Stimulated activated naive CD4-positive, alpha-beta T cell treated with Interleukin-2 at 50 U/mL for 16 hours (primary cell): ENCODE measurements around the gene MARCKSL1.
"Not testable (repeated sequence)": the region's sequence is repeated elsewhere in the genome, so short reads cannot be mapped to it uniquely, and the experiment has no call there.

Source experiments
- DNase-seq: peaks from one replicate; lab custom pipeline; 2025; lab: John Stamatoyannopoulos, UW

Gene MARCKSL1

GRCh38 chr1:32333251-32333963, 2.6 kb downstream of the MARCKSL1 start:
- no peak for DNase-seq

- DNase-seq: no peak
These were observed 3.5 kb downstream of the MARCKSL1 start for GRCh38 chr1:32332290-32333079.

- DNase-seq: no peak
These were observed 4.5 kb downstream of the MARCKSL1 start for GRCh38 chr1:32331549-32331948.

- DNase-seq: no peak
These were observed 5.4 kb downstream of the MARCKSL1 start for GRCh38 chr1:32330558-32331151.

GRCh38 chr1:32329931-32330466, 6.0 kb downstream of the MARCKSL1 start:
- no peak for DNase-seq

- no peak for DNase-seq
These were observed 8.8 kb downstream of the MARCKSL1 start for GRCh38 chr1:32327204-32327603.

- DNase-seq: no peak
These were observed 14.2 kb downstream of the MARCKSL1 start for GRCh38 chr1:32321712-32322291.

GRCh38 chr1:32318127-32318869, 17.7 kb downstream of the MARCKSL1 start:
- DNase-seq: no peak

- DNase-seq: no peak
These were observed 19.1 kb downstream of the MARCKSL1 start for GRCh38 chr1:32316903-32317277.

- DNase-seq: no peak
These were observed 24.2 kb downstream of the MARCKSL1 start for GRCh38 chr1:32311709-32312393.

- DNase-seq: no peak
These were observed 26.1 kb downstream of the MARCKSL1 start for GRCh38 chr1:32309960-32310359.

GRCh38 chr1:32307324-32307723, 28.7 kb downstream of the MARCKSL1 start:
- no peak for DNase-seq

GRCh38 chr1:32305310-32305709, 30.7 kb downstream of the MARCKSL1 start:
- no peak for DNase-seq

- DNase-seq: no peak
These were observed 31.9 kb downstream of the MARCKSL1 start for GRCh38 chr1:32303997-32304622.

GRCh38 chr1:32303358-32303757, 32.7 kb downstream of the MARCKSL1 start:
- DNase-seq: no peak

GRCh38 chr1:32299327-32299726, 36.7 kb downstream of the MARCKSL1 start:
- no peak for DNase-seq

GRCh38 chr1:32298211-32298610, 37.8 kb downstream of the MARCKSL1 start:
- not testable (repeated sequence) for DNase-seq

GRCh38 chr1:32291708-32292538, 44.1 kb downstream of the MARCKSL1 start, which contains the start of gene HDAC1:
Gene HDAC1 (plus strand): TSS chr1:32292083. CDS start chr1:32292170, 87 bp downstream.
- peak; percentile 97 for DNase-seq

- no peak for DNase-seq
These were observed 44.8 kb downstream of the MARCKSL1 start for GRCh38 chr1:32291145-32291707.
